HL-60 (cell line): ENCODE measurements around the gene NEGR1.

Source experiments
- DNase-seq, 2 experiments: peaks; one replicate each; pipeline ENCODE4 v3.0.0-alpha.2; 2010 to 2020; ENCODE audit warnings: low read depth in 1 of 2, low spot score in 1 of 2
- H3K27ac ChIP-seq: fragments of 250-450 bp; sonication (Bioruptor Pico); replicated peaks from 2 replicates; pipeline ENCODE4 v1.5.1; 2020; ENCODE audit warnings: mild to moderate bottlenecking, moderate library complexity
- H3K27me3 ChIP-seq: fragments of 250-450 bp; sonication (Bioruptor Pico); 2 replicates; pipeline ENCODE4 v1.5.1; 2021; ENCODE audit warnings: mild to moderate bottlenecking, moderate library complexity; ENCODE audit not compliant: insufficient read depth, poor library complexity, severe bottlenecking
- H3K4me3 ChIP-seq: replicated peaks from 2 replicates; pipeline ENCODE4 v1.5.1; 2011; ENCODE audit warnings: mild to moderate bottlenecking, control low read depth, low read length; ENCODE audit not compliant: insufficient read depth
- CTCF ChIP-seq: IDR thresholded peaks from one replicate; pipeline ENCODE4 v1.5.1; 2011; ENCODE audit warnings: low read length, control low read depth, inconsistent platforms; ENCODE audit not compliant: insufficient read depth
- GABPA ChIP-seq: IDR thresholded peaks from 2 replicates; pipeline ENCODE4 v1.6.1; 2012; ENCODE audit warnings: low read depth
- POLR2AphosphoS5 ChIP-seq: IDR thresholded peaks from 2 replicates; pipeline ENCODE4 v1.6.1; 2012; ENCODE audit warnings: low read depth
- SPI1 ChIP-seq: IDR thresholded peaks from 2 replicates; pipeline ENCODE4 v1.6.1; 2012; ENCODE audit warnings: low read depth, mild to moderate bottlenecking, borderline replicate concordance
- TF ChIP-seq, protein P1 (sequence below): IDR thresholded peaks from 2 replicates; pipeline ENCODE4 v1.6.1; 2012; ENCODE audit warnings: low read depth; ENCODE audit not compliant: insufficient replicate concordance

Gene NEGR1

DNA sequence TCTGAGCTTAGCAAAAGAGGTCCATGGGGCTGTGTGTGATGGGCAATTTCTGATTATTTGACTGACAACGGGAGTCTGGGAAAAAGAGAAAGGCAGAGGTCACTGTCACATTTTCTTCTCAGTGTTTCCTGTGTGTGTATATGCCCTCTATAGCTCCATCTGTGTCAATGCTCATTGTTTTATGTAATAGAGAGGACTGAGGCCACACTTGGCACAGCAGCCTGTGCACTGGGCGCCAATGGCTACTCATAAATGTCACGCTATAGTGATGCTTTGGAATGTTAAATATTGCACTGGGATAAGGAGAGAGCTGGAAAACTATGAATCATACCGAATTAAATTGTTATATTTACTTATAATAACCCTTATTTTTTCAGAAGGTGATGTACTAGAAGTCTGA is 365.4 kb downstream of the NEGR1 start:
- DNase-seq = no peak
- Histone ChIP-seq H3K4me3 (no peak overlapping the region), H3K27me3 (no peaks in the 10 kb centered on the region), H3K27ac (no peak overlapping the region)
- TF ChIP-seq CTCF (no peak), POLR2AphosphoS5 (no peak), SPI1 (no peak), GABPA (no peak)
- TF ChIP-seq, protein P1, sequence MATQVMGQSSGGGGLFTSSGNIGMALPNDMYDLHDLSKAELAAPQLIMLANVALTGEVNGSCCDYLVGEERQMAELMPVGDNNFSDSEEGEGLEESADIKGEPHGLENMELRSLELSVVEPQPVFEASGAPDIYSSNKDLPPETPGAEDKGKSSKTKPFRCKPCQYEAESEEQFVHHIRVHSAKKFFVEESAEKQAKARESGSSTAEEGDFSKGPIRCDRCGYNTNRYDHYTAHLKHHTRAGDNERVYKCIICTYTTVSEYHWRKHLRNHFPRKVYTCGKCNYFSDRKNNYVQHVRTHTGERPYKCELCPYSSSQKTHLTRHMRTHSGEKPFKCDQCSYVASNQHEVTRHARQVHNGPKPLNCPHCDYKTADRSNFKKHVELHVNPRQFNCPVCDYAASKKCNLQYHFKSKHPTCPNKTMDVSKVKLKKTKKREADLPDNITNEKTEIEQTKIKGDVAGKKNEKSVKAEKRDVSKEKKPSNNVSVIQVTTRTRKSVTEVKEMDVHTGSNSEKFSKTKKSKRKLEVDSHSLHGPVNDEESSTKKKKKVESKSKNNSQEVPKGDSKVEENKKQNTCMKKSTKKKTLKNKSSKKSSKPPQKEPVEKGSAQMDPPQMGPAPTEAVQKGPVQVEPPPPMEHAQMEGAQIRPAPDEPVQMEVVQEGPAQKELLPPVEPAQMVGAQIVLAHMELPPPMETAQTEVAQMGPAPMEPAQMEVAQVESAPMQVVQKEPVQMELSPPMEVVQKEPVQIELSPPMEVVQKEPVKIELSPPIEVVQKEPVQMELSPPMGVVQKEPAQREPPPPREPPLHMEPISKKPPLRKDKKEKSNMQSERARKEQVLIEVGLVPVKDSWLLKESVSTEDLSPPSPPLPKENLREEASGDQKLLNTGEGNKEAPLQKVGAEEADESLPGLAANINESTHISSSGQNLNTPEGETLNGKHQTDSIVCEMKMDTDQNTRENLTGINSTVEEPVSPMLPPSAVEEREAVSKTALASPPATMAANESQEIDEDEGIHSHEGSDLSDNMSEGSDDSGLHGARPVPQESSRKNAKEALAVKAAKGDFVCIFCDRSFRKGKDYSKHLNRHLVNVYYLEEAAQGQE = no peak

- TF ChIP-seq GABPA (no peak), CTCF (no peak), SPI1 (no peak), POLR2AphosphoS5 (no peak)
- TF ChIP-seq, protein P1 = no peak
- Histone ChIP-seq H3K27me3 (no peaks in the 10 kb centered on the region), H3K4me3 (no peak overlapping the region), H3K27ac (no peak overlapping the region)
- no peak for DNase-seq
These were observed 367.7 kb downstream of the NEGR1 start for GRCh38 chr1:71914626-71915025.

GRCh38 chr1:71908871-71909390 is 373.4 kb downstream of the NEGR1 start:
- H3K27ac ChIP-seq = no peak overlapping the region
- no peaks in the 10 kb centered on the region for H3K27me3 ChIP-seq
- no peak for TF ChIP-seq POLR2AphosphoS5
- no peak for TF ChIP-seq SPI1
- TF ChIP-seq GABPA = no peak
- TF ChIP-seq CTCF = no peak
- TF ChIP-seq, protein P1 = no peak
- no peak for DNase-seq
- H3K4me3 ChIP-seq = no peak overlapping the region
